NCI-H226 (cell line): ENCODE measurements around the gene SGSM2.

ENCODE experiments used
- DNase-seq: peaks from one replicate; pipeline ENCODE4 v3.0.0-alpha.2; 2015

SGSM2 gene

GRCh38 chr17:2336852-2337543 is at the start of gene SGSM2:
SGSM2 (plus strand) TSS chr17:2337501; CDS start chr17:2337689, 188 bp downstream.
- peak; percentile 47 for DNase-seq

- no peak for DNase-seq
Measured at GRCh38 chr17:2289878-2290478, 47.3 kb upstream of the SGSM2 start.

GRCh38 chr17:2292100-2292499 is 45.2 kb upstream of the SGSM2 start:
- DNase-seq, result no peak

- peak; percentile 81 for DNase-seq
Measured at GRCh38 chr17:2295575-2295974, 41.7 kb upstream of the SGSM2 start.

- DNase-seq, result no peak
Measured at GRCh38 chr17:2297023-2297422, 40.3 kb upstream of the SGSM2 start.

- DNase-seq, result no peak
Measured at GRCh38 chr17:2299136-2299535, 38.2 kb upstream of the SGSM2 start.

- DNase-seq, result no peak
Measured at GRCh38 chr17:2299756-2300155, 37.5 kb upstream of the SGSM2 start.

- DNase-seq, result no peak
Measured at GRCh38 chr17:2302778-2303203, 34.5 kb upstream of the SGSM2 start.

GRCh38 chr17:2303204-2304188 is 33.8 kb upstream of the SGSM2 start, which contains the start of the genes SMG6 and SRR:
SMG6 (minus strand) TSS chr17:2303785; CDS start chr17:2303720, 65 bp downstream.
SRR (plus strand) TSS chr17:2303950; CDS start chr17:2315561, 11,611 bp downstream.
- DNase-seq, result peak; percentile 87

- DNase-seq, result no peak
Measured at GRCh38 chr17:2304931-2305330, 32.4 kb upstream of the SGSM2 start.

GRCh38 chr17:2309338-2310154 is 27.8 kb upstream of the SGSM2 start:
- peak; percentile 16 for DNase-seq

- DNase-seq, result no peak
Measured at GRCh38 chr17:2312736-2313135, 24.6 kb upstream of the SGSM2 start.

GRCh38 chr17:2316916-2317205 is 20.4 kb upstream of the SGSM2 start:
- DNase-seq, result peak; percentile 40

GRCh38 chr17:2317796-2318195 is 19.5 kb upstream of the SGSM2 start:
- no peak for DNase-seq

- DNase-seq, result no peak
Measured at GRCh38 chr17:2319051-2319450, 18.2 kb upstream of the SGSM2 start.

- DNase-seq, result no peak
Measured at GRCh38 chr17:2321399-2321798, 15.9 kb upstream of the SGSM2 start.

GRCh38 chr17:2323629-2324314 is 13.5 kb upstream of the SGSM2 start:
- no peak for DNase-seq

GRCh38 chr17:2331303-2331702 is 6.0 kb upstream of the SGSM2 start:
- no peak for DNase-seq

- no peak for DNase-seq
Measured at GRCh38 chr17:2335726-2336214, 1.5 kb upstream of the SGSM2 start.

- peak; percentile 91 for DNase-seq
Measured at GRCh38 chr17:2336215-2336851, 968 bp upstream of the SGSM2 start, which contains the start of gene TSR1. TSR1 (minus strand) TSS chr17:2336457; CDS start chr17:2336427, 30 bp downstream.
